HepG2 (cell line): Measurements from ENCODE around the gene ERMARD. TPM values are rescaled to one million over a fixed set of nuclear protein-coding genes. Genes with fewer than 3 reads are reported as not detected.

Source experiments
- BCL6 ChIP-seq: IDR thresholded peaks from 2 replicates; pipeline ENCODE4 v1.6.1; 2016; ENCODE audit warnings: missing genetic modification reagents, missing compliant biosample characterization
- FOSL2 ChIP-seq: sonication (generic); formaldehyde crosslinking; IDR thresholded peaks from 2 replicates; pipeline ENCODE4 v1.4.0; 2020; ENCODE audit warnings: missing genetic modification reagents
- FOXA1 ChIP-seq, 2 experiments: fragments of 450-650 bp in 1 of 2; sonication (generic) in 1 of 2; formaldehyde crosslinking in 1 of 2; IDR thresholded peaks; 2 replicates each; pipeline versions ENCODE4 v1.4.0 to v1.6.1; 2016 to 2020; ENCODE audit warnings: missing genetic modification reagents in 1 of 2
- HDAC1 ChIP-seq: sonication (generic); formaldehyde crosslinking; IDR thresholded peaks from 2 replicates; pipeline ENCODE4 v1.5.1; 2020; ENCODE audit warnings: mild to moderate bottlenecking, missing genetic modification reagents
- HNF4G ChIP-seq, 2 experiments: sonication (generic) in 1 of 2; formaldehyde crosslinking in 1 of 2; IDR thresholded peaks; 2 replicates each; pipeline versions ENCODE4 v1.4.0 to v1.6.1; 2011 to 2020; ENCODE audit warnings: borderline replicate concordance in 2 of 2, low read depth in 2 of 2, mild to moderate bottlenecking in 2 of 2, low read length in 1 of 2, missing genetic modification reagents in 1 of 2, moderate library complexity in 1 of 2
- JUNB ChIP-seq: sonication (generic); formaldehyde crosslinking; IDR thresholded peaks from 2 replicates; pipeline ENCODE4 v1.8.0; 2022; ENCODE audit warnings: missing genetic modification reagents, mild to moderate bottlenecking, borderline replicate concordance
- KDM2A ChIP-seq: sonication (generic); formaldehyde crosslinking; IDR thresholded peaks from 2 replicates; pipeline ENCODE4 v1.4.0; 2020; ENCODE audit warnings: low read depth, missing genetic modification reagents, borderline replicate concordance
- PAX8 ChIP-seq: sonication (generic); formaldehyde crosslinking; IDR thresholded peaks from 2 replicates; pipeline ENCODE4 v1.8.0; 2022; ENCODE audit warnings: mild to moderate bottlenecking, missing genetic modification reagents, borderline replicate concordance
- SMAD3 ChIP-seq: sonication (generic); formaldehyde crosslinking; IDR thresholded peaks from 2 replicates; pipeline ENCODE4 v1.4.0; 2020; ENCODE audit warnings: missing genetic modification reagents
- SSRP1 ChIP-seq: IDR thresholded peaks from 2 replicates; pipeline ENCODE4 v1.6.1; 2016; ENCODE audit warnings: control low read depth
- ZNF24 ChIP-seq: fragments of 450-650 bp; IDR thresholded peaks from 2 replicates; pipeline ENCODE4 v1.6.1; 2017; ENCODE audit warnings: antibody characterized with exemption, mild to moderate bottlenecking
- ZNF337 ChIP-seq: sonication (generic); formaldehyde crosslinking; IDR thresholded peaks from 2 replicates; pipeline ENCODE4 v1.5.1; 2020; ENCODE audit warnings: missing genetic modification reagents, low read depth, mild to moderate bottlenecking, borderline replicate concordance
- ZNF44 ChIP-seq: sonication (generic); formaldehyde crosslinking; IDR thresholded peaks from 2 replicates; pipeline ENCODE4 v1.5.1; 2020; ENCODE audit warnings: mild to moderate bottlenecking, missing genetic modification reagents
- ZNF598 ChIP-seq: sonication (generic); formaldehyde crosslinking; IDR thresholded peaks from 2 replicates; pipeline ENCODE4 v1.5.1; 2020; ENCODE audit warnings: mild to moderate bottlenecking, missing genetic modification reagents, borderline replicate concordance
- ZNF878 ChIP-seq: sonication (generic); formaldehyde crosslinking; IDR thresholded peaks from 2 replicates; pipeline ENCODE4 v1.8.1; 2023; ENCODE audit warnings: mild to moderate bottlenecking, missing genetic modification reagents, moderate library complexity
- ZNF891 ChIP-seq: sonication (generic); formaldehyde crosslinking; IDR thresholded peaks from 2 replicates; pipeline ENCODE4 v1.5.0; 2020; ENCODE audit warnings: mild to moderate bottlenecking, missing genetic modification reagents
- polyA plus RNA-seq, 8 experiments: library from polyadenylated mRNA; depleted of rRNA in 3 of 8; stranded (reverse) in 7 of 8; unstranded in 1 of 8; fragments of >200 nt; fragmentation: Illumina TruSeq in 4 of 8; extraction: Trizol in 4 of 8; gene quantifications; 2 replicates each; pipeline versions ENCODE4 v1.2.1 to v1.2.3, GENCODE V29; 2011 to 2016; ENCODE audit warnings: low read depth in 4 of 8, missing spikeins in 1 of 8, mixed read lengths in 1 of 8; ENCODE audit not compliant: insufficient read depth in 1 of 8
- total RNA-seq, 5 experiments: library from RNA; depleted of rRNA; stranded (reverse); fragments of >200 nt; fragmentation: Illumina TruSeq; extraction: Trizol; gene quantifications; 2 replicates each; pipeline ENCODE4 v1.2.3, GENCODE V29; 2016; ENCODE audit warnings: low read depth in 1 of 5
- TF ChIP-seq, protein P1 (sequence below), 2 experiments: fragments of 450-650 bp in 1 of 2; sonication (generic) in 1 of 2; formaldehyde crosslinking in 1 of 2; IDR thresholded peaks; 2 replicates each; pipeline versions ENCODE4 v1.6.1 to v1.8.0; 2016 to 2022; ENCODE audit warnings: antibody characterized with exemption in 1 of 2, mild to moderate bottlenecking in 1 of 2, missing genetic modification reagents in 1 of 2
- TF ChIP-seq, protein P2 (sequence below): sonication (generic); formaldehyde crosslinking; conservative IDR thresholded peaks from 2 replicates; pipeline ENCODE4 v1.4.0; 2020; ENCODE audit warnings: missing genetic modification reagents

ERMARD gene
- total and polyA plus RNA-seq, 2 of the 13 experiments (the other 11 are each of a cell fraction or from before 2014, with no cell fraction given) = 8.8 to 10.7 TPM

DNA sequence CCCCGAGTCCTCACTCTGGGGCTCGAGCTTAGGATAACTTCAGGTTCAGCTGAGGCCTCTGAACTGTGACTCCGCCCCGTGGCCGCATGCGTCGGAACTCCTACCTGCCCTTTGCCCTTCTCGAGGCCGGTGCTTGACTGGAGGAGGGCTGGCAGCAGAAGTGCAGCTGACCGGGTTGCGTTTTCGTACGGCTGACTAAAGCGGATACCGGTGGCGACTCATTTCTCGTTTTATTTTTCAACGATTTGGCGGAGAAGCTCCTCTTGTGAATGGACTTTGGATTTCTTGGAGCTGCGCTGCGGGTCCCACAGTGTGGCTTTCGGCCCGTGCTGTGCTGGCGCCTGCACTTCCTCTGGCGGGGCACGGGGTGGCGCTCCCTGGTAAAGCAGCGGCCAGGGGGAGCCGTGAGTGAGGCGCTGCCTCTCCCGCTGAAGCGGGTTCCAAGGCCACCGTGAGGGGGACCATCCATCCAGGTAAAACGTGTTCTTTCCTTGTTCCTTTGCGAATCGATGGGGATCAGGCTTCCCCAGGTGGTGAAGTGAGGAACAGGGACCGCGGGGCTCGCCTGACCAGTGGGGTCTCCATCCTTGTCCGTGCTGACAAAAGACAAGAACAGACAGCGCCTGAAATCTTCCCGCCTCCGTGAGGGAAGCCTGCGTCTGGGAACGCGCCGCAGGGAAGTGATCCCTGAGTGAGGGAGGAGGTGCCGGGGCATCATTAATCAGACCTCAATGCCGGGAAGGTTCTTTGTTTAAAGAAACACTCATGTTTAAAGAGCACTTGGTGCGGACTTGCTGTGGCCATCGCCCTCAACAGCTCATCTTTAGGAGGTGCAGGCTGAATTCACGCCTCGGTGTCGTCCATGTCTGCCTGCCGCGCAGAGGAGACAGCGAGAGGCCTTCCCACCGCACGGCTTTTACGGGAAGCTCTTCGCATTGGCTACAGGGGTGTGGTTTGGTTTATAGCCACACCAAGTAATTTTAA lies 38.8 kb downstream of the ERMARD start (continued):
- TF ChIP-seq, protein P1, sequence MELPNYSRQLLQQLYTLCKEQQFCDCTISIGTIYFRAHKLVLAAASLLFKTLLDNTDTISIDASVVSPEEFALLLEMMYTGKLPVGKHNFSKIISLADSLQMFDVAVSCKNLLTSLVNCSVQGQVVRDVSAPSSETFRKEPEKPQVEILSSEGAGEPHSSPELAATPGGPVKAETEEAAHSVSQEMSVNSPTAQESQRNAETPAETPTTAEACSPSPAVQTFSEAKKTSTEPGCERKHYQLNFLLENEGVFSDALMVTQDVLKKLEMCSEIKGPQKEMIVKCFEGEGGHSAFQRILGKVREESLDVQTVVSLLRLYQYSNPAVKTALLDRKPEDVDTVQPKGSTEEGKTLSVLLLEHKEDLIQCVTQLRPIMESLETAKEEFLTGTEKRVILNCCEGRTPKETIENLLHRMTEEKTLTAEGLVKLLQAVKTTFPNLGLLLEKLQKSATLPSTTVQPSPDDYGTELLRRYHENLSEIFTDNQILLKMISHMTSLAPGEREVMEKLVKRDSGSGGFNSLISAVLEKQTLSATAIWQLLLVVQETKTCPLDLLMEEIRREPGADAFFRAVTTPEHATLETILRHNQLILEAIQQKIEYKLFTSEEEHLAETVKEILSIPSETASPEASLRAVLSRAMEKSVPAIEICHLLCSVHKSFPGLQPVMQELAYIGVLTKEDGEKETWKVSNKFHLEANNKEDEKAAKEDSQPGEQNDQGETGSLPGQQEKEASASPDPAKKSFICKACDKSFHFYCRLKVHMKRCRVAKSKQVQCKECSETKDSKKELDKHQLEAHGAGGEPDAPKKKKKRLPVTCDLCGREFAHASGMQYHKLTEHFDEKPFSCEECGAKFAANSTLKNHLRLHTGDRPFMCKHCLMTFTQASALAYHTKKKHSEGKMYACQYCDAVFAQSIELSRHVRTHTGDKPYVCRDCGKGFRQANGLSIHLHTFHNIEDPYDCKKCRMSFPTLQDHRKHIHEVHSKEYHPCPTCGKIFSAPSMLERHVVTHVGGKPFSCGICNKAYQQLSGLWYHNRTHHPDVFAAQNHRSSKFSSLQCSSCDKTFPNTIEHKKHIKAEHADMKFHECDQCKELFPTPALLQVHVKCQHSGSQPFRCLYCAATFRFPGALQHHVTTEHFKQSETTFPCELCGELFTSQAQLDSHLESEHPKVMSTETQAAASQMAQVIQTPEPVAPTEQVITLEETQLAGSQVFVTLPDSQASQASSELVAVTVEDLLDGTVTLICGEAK (IDR thresholded peaks at IDR 0.05) = no peak
- TF ChIP-seq, protein P1 (CRISPR knock-in tag; IDR thresholded peaks at IDR 0.05) = peak; percentile 56; the same call in 1 of the 2 replicates
- TF ChIP-seq SSRP1 (CRISPR knock-in tag) (no peak), FOSL2 (peak; percentile 60), FOXA1 (IDR thresholded peaks at IDR 0.05) (no peak), FOXA1 (CRISPR knock-in tag; IDR thresholded peaks at IDR 0.05) (0 out of 2 replicates have a peak, but pooled peaks have one; percentile 2), ZNF44 (peak; percentile 87), ZNF337 (CRISPR knock-in tag) (peak; percentile 73; the same call in 1 of the 2 replicates), ZNF24 (no peak), JUNB (CRISPR knock-in tag) (no peak), HNF4G (IDR thresholded peaks at IDR 0.05; ENCODE audit: borderline replicate concordance, low read depth, low read length) (peak; percentile 88), HNF4G (CRISPR knock-in tag; IDR thresholded peaks at IDR 0.05; ENCODE audit: borderline replicate concordance, low read depth) (peak; percentile 87), KDM2A (CRISPR knock-in tag) (peak; percentile 97), SMAD3 (CRISPR knock-in tag) (peak; percentile 86; the same call in 1 of the 2 replicates), HDAC1 (CRISPR knock-in tag) (peak; percentile 71; the same call in 1 of the 2 replicates), ZNF598 (CRISPR knock-in tag) (peak; percentile 92; the same call in 1 of the 2 replicates), ZNF891 (CRISPR knock-in tag) (peak; percentile 77), BCL6 (CRISPR knock-in tag) (peak; percentile 72), ZNF878 (CRISPR knock-in tag) (no peak), PAX8 (CRISPR knock-in tag) (peak; percentile 67; the same call in 1 of the 2 replicates)
- TF ChIP-seq, protein P2, sequence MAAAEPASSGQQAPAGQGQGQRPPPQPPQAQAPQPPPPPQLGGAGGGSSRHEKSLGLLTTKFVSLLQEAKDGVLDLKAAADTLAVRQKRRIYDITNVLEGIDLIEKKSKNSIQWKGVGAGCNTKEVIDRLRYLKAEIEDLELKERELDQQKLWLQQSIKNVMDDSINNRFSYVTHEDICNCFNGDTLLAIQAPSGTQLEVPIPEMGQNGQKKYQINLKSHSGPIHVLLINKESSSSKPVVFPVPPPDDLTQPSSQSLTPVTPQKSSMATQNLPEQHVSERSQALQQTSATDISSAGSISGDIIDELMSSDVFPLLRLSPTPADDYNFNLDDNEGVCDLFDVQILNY (CRISPR knock-in tag) = no peak
